Stimulated activated CD4-positive, alpha-beta T cell treated with anti-CD3 and anti-CD28 coated beads, Interleukin-1b, Interleukin-23, amount 100 ng/mL, for 48 hours (primary cell): ENCODE results near the gene LYRM1.
A peak's percentile ranks its signal among the peaks of the same experiment; 100 is the strongest.
"Not testable (repeated sequence)": the region's sequence is repeated elsewhere in the genome, so short reads cannot be mapped to it uniquely, and the experiment has no call there.

Experiments
- DNase-seq: peaks from one replicate; pipeline ENCODE4 v3.0.0-alpha.2; 2020

Gene LYRM1

GRCh38 chr16:20940871-20941635 is 40.5 kb downstream of the LYRM1 start:
- peak; percentile 33 for DNase-seq

- no peak for DNase-seq
Observed at GRCh38 chr16:20941636-20941926, 41.0 kb downstream of the LYRM1 start.

- no peak for DNase-seq
Observed at GRCh38 chr16:20942256-20942655, 41.7 kb downstream of the LYRM1 start.

GRCh38 chr16:20944861-20945574 is 44.4 kb downstream of the LYRM1 start:
- peak; percentile 81 for DNase-seq

- DNase-seq: not testable (repeated sequence)
Observed at GRCh38 chr16:20945575-20945875, 45.0 kb downstream of the LYRM1 start.

- no peak for DNase-seq
Observed at GRCh38 chr16:20946015-20946629, 45.6 kb downstream of the LYRM1 start.

GRCh38 chr16:20948444-20948843 is 47.9 kb downstream of the LYRM1 start:
- DNase-seq: no peak

GRCh38 chr16:20949660-20950059 is 49.1 kb downstream of the LYRM1 start:
- no peak for DNase-seq

GRCh38 chr16:20950294-20950693 is 49.7 kb downstream of the LYRM1 start:
- DNase-seq: no peak

- no peak for DNase-seq
Observed at GRCh38 chr16:20952139-20952920, 51.8 kb downstream of the LYRM1 start.

- DNase-seq: no peak
Observed at GRCh38 chr16:20954574-20954973, 54.0 kb downstream of the LYRM1 start.

GRCh38 chr16:20956319-20956718 is 55.7 kb downstream of the LYRM1 start:
- DNase-seq: no peak

GRCh38 chr16:20957153-20957552 is 56.6 kb downstream of the LYRM1 start:
- DNase-seq: no peak

GRCh38 chr16:20960899-20961298 is 60.3 kb downstream of the LYRM1 start:
- DNase-seq: no peak

- no peak for DNase-seq
Observed at GRCh38 chr16:20968765-20969164, 68.2 kb downstream of the LYRM1 start.

- no peak for DNase-seq
Observed at GRCh38 chr16:20969386-20969785, 68.8 kb downstream of the LYRM1 start.

GRCh38 chr16:20971401-20971800 is 70.8 kb downstream of the LYRM1 start:
- DNase-seq: no peak

- not testable (repeated sequence) for DNase-seq
Observed at GRCh38 chr16:20973201-20973600, 72.6 kb downstream of the LYRM1 start.
